HG03139 (cell line): ENCODE data around the gene RAB26.
"Not testable (repeated sequence)": the region's sequence is repeated elsewhere in the genome, so short reads cannot be mapped to it uniquely, and the experiment has no call there.

Source experiments
- ATAC-seq: cut with Tn5 transposase; IDR thresholded peaks from one replicate; pipeline ENCODE4 v1.9.1; 2021; ENCODE audit not compliant: unreplicated experiment

RAB26 gene, protein sequence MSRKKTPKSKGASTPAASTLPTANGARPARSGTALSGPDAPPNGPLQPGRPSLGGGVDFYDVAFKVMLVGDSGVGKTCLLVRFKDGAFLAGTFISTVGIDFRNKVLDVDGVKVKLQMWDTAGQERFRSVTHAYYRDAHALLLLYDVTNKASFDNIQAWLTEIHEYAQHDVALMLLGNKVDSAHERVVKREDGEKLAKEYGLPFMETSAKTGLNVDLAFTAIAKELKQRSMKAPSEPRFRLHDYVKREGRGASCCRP

DNA sequence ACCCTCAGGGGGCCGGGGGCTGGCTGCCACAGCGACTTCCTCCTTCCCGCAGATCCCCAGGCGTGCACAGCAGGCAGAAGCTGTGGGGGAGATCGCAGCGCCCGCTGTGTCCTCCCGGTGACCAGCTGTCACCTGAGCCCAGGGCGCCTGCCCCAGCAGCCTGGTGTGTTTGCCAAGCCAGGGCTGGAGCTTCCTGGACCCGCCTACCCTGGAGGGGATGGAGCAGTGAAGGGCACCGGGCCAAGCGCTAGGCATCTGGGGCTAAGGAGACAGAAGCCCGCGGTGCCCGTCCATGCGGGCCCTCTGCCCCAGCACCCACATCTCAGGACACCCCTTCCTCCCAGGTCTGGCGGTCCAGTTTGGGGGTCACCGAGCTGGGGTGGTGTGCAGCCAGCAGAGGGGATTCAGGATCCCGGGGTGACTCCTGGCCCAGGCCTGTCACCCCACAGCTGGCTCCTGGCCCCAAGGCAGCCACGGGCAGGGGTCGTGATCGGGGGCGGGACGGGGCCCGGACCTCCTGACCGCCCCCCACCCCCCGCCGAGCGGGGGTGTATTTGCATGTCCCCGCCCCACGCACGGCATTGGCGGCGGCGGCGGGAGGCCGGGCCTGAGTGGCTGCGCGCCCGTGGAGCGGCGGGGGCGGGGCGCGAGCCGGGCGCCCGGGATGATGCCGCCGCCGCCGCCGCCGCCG lies at the start of gene RAB26:
Gene RAB26 (plus strand): TSS at position 645 of the 691 bp plus-strand sequence. CDS start 159 bp downstream, outside the sequence.
- no peak for ATAC-seq

DNA sequence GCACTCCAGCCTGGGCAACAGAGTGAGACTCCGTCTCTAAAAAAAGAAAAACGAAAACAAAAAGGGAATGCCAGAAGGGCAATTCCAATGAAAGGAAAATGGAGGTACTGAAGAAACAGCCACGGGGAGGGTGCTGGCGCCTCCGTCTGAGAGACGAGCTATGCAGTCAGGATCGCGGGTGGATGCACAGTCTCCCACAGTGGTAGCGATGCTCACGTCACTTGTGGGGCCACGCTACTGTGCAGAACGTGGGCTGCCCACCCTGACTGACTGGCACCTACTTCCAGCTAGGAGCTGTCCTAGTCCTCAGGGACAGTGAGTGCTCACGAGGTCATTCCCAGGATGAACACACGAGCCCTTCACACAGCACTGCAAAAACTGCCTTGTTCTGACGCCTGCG lies 46.8 kb upstream of the RAB26 start:
- ATAC-seq: not testable (repeated sequence)

DNA sequence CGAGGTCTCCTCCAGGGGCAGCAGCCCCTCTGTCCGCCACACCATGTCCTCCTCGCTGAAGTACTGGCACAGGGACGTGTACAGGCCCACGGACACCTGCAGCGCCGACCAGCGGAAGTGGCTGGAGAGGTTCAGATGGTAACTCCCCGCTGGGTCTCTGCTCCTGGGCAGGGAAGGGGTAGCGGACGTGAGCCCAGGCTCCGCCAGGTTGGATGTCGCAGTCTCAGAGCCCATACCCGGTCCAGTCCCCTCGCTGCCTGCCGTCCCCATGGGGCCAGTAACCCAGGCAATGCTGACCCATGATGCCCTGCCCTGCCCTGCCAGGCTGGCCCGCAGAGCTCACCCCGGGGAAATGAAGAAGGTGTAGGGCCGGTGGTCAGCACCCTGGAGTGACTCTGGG lies 46.0 kb upstream of the RAB26 start:
- ATAC-seq: no peak

DNA sequence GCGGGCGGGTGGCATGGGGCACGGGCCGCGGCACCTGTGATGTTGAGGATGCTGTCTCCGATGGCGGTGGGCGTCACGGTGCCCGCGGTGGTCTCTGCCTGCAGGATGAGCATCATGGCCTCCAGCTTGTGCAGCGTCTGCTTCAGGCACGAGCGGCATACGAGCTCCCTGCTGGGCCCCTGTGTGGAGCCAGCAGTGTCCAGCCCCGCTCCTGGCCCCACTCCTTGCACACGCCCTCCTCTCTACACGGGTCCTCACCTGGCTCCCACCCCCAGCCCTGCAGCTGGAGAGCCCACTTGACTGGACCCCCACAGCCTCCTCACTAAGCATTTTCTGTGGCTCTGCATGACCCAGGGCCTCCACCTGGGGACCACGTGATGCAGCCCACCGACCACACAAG lies 44.0 kb upstream of the RAB26 start:
- not testable (repeated sequence) for ATAC-seq

DNA sequence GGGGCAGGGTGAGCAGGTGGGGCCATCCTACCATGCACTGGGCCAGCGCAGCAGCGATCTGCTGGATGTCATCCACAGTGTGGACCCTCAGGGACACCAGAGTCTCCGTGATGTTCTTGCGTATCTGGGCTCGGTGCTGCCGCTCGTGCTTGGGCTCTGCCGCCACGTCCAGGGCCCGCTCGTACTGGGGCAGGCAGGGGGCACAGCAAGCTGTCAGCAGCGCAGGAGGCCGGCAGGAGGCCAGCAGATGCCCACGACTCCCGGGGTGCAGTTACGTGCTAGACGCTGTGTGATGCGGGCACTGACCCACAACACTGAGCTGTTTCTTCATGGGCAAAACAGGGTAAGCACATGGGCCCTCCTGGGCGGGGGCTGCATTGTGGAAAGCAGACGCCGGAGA lies 43.1 kb upstream of the RAB26 start:
- not testable (repeated sequence) for ATAC-seq

DNA sequence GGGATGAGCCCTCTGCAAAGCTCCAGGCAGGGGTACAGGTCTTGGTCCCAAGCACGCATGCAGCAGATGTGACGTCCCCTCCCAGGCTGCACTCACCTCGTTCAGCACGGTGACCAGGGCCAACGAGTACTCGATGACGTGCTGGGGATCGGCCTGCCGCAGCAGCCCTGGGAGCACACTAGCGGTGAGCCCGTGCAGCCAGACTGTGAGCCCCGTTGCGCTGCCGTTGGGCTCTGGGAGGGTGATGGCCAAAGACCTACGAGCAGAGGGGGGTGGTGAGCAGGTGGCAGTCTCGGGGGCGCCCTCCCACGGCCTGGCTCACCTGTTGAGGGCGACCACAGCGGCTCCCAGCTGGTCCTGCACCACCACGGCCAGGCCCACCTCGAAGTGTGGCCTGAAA lies 42.7 kb upstream of the RAB26 start:
- not testable (repeated sequence) for ATAC-seq

DNA sequence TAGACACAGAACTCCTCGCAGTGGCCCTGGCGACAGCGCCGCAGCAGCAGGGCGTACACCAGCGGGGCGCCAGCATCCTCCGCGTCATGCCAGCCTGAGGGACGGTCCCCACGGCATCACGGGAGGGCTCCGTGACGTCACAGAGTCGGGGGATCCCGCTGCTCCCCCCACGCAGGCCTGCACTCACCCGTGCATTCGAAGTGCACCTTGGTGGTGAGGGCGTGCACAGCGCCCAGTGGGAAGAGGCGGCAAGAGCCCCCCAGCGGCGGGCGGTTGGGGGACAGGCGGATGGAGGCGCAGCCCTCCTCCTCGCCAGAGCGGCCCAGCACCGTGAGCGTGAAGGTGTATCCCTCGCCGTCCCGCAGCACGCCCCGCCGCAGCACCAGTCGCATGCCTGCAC lies 42.2 kb upstream of the RAB26 start:
- ATAC-seq: not testable (repeated sequence)

DNA sequence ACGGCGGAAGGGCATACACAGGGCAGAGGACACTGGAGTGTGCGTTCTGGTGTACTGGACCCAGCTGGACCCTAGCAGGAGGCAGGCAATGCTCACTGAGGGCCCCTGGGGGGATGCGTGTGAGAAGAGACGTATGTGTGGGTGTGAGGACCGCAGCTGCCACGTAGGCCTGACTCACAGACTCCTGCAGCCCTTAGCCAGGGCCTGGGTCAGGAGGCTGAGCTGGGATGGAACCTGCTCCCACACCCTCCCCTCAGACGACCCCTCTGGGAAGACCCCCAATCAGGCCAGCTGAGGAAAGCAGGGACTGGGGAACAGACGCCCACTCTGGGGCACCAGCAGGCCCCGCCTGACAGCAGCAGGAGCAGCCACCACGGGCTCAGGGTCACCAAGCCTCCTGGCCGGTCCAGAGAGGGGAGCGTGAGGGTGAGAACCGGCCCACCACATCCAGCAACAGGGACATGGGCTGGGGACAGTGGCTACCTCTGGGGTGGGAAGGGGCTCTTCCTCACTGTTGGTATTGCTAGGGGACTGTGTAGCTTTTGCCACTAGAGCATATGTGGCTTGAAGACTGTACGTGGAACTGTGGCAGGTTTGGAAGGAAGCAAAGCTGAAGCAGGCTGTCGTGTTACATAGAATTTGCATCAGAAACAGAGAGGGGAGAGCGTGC lies 41.2 kb upstream of the RAB26 start:
- ATAC-seq: not testable (repeated sequence)

DNA sequence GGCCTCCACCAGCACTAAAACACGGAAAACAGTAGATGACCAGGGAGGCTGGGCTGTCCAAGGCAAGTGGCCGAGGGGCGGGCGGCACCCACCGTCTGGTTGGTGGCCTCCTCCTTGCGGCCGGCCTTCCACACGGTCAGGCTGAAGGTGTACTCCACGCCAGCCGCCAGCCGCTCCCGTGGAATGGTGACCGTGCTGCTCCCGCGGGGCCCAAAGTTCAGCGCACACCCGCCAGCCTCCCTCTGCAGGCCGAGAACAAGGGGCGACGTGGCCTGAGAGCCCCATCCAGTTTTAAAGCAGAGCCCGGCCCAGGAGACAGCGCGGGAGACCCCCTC lies 40.7 kb upstream of the RAB26 start:
- not testable (repeated sequence) for ATAC-seq

DNA sequence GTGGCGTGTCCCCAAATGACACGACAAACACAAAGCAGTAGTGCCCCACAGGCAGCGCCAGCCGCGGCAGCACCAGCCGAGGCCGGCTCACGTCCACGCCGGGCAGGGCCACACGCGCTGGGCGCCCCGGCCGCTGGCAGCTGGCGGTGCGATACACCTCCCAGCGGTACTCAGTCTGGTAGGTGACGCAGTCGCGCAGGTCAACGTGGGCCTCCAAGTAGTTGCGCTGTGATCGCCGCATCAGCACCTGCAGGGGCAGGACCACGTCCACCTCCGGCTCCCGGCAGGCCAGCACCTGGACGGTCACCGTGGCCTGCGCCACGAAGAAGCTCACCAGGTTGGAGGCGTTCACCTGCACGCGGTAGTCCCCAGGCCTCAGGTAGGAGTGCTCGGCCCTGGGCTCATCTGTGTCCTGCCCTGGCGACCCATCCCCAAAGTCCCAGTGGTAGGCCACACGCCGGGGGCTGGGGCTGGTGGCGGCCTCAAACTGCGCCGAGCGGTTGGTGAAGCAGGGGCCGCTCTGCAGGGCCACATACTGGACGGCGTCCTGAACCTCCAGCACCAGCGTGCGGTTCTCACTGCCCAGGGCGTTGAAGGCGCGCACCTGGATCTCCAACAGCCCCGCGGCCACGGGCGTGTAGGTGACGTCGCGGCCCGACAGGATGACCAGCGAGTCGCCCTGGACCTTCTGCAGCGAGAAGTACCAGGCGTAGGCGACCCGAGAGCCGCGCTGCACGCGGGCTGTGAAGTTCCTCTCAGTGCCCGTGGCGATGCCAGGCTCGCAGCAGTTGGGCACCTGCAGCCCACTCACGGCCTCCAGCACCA lies 39.8 kb upstream of the RAB26 start:
- not testable (repeated sequence) for ATAC-seq

DNA sequence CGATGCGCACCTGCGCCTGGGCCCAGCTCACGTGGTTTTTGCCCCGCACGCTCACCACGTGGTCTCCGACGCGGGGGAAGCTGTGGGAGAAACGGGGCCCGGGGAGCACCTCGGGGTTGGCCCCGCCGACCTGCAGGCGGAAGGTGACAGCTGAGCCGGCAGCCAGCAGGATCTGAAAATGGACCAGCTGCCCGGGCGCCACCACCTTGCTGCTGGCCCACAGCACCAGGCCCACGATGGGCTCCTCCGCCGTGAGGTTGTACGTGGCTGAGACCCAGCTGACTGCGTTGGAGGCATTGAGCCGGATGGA lies 39.2 kb upstream of the RAB26 start:
- ATAC-seq: not testable (repeated sequence)

DNA sequence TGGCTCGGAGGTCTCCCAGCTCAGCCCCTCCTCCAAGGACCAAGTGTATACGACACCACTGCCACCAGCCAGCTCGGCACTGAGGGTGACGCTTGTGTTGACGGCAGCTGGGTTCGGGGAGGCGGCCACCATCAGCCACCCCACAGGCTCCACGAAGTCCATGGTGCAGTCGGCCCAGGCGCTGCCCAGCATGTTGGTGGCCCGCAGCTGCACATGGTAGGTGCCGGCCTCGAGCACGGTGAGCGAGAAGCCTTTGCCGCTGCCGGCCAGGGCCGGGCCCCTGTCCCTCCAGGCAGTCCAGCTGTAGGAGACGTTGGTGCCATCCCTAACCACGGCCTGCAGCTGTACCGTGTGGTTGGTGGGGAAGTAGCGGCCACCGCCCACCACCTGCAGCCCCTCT lies 38.6 kb upstream of the RAB26 start:
- ATAC-seq: not testable (repeated sequence)

DNA sequence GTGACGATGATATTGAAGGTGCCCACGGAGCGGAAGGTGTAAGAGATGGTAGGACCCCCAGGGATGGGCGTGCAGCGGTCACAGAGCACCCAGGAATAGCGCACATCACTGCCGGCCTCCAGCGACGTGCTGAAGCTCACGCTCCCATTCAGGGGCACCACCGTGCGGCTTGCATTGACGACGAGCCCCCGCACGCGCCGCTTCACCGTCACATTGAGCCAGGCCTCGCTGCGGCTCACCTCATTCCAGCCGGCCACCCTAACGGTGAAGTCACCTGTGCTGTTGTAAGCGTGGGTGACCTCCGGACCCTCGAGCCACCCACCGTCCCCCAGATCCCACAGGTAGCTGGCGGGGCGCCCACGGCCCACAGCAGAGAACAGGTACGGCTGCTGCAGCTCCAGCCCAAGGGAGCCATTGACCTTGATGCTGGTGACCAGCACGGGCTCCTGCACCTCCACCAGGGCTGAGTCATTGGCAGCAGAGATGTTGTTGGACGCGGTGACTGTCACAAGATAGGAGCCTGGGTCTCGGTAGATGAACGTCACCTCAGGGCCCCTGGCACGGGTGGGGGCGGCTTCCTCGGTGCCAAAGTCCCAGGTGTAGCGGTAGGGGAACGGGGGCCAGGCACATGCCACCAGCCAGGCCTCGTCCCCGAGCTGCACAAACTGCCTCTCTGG lies 38.0 kb upstream of the RAB26 start:
- not testable (repeated sequence) for ATAC-seq

DNA sequence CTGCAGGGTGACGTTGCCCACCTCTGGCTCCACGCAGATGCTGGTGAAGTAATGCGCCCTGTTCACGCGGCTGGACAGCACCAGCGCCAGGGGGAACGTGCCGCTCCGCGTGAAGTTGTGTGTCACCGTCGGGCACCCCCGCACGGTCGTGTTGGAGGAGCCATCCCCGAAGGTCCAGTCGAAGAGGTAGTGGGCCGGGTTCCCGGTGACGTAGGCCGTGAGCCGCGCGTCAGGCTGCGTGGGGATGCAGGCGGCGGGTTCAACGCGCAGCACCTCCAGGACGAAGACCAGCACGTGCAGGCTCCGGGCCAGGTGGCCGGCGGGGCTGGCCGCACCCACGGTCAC lies 37.4 kb upstream of the RAB26 start:
- not testable (repeated sequence) for ATAC-seq

DNA sequence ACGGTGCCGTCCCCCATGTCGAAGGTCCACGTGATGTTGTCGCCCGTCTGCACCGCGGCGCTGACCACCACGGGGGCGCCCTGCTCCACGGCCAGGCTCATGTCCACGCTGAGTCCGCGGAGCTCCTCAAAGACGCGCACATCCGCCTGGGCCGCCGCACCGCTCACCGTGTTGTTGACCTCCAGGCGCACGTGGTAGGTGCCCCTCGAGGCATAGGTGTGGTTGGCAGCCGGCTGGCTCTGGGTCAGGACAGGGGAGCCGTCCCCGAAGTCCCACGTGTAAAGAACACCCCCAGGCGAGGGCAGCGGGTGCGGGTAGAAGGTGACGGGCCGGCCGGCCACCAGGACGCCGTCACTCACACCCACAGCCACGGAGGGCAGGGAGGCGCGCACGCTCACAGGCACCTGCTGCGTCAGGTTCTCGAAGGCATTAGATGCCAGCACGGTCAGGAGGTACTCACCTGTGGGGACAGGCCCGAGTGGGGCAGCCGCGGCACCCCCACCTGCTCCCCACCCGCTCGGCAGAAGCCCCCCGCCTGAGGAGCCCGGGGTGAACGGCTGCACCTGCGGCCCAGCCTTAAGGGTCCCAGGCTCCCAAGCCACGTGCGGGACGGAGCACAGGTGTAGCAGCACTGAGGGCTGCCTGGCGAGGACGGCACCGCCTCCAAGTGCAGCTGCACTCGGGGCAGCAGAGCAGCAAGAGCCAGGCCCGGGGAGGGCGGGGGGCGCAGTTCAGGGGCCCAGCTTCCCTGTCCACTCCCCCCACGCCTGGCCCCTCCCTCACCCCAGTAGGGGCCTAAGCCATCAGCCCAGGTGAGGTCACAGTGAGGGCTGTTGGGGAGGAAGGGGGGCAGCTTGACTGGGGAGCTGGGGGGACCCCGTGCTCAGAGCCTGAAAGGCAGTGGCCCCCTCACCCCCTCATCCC lies 36.8 kb upstream of the RAB26 start:
- not testable (repeated sequence) for ATAC-seq

DNA sequence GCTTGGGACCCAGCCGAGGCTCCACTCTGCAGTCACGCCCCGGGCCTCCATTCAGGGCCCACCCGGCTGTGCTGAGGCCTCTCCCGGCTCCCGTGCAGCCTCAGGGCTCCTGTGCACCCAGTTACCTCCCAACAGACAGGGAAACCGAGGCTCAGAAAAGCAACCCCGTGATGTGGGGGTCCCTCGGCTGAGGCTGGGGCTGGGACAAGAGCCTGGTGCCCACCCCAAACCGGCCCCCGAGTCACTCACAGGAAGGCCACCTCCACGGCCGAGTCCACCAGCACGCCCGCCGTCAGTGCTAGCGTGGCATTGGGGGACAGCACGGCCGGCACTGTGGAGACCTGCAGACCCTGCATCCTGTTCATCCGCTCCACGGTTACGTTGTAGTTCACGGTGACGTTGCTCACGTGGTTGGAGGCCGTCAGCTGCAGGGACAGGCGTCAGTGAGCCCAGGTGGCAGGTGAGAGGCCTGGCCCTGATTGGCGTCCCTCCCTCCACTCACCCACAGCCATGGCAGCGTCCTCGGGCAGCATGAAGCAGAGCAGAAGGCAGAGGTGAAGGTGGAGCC lies 35.8 kb upstream of the RAB26 start:
- not testable (repeated sequence) for ATAC-seq

DNA sequence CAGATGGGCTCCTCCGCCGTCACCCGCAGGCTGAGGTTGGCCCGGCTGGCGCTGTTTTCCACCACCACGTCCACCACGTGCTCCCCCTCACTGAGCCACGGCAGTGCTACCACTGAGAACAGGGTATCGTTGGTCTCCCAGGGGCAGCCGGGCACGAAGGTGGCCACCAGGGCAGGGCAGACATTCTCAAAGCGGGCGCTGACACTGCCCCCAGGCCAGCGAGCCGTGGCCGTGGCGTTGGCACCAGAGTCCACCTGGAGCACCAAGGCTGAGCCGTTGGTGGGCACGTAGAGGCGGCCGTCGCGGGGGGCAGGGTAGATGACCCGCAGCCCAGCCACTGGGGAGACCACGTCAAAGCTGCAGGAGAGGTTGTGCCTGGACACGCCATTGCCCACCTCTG lies 34.2 kb upstream of the RAB26 start:
- ATAC-seq: not testable (repeated sequence)

DNA sequence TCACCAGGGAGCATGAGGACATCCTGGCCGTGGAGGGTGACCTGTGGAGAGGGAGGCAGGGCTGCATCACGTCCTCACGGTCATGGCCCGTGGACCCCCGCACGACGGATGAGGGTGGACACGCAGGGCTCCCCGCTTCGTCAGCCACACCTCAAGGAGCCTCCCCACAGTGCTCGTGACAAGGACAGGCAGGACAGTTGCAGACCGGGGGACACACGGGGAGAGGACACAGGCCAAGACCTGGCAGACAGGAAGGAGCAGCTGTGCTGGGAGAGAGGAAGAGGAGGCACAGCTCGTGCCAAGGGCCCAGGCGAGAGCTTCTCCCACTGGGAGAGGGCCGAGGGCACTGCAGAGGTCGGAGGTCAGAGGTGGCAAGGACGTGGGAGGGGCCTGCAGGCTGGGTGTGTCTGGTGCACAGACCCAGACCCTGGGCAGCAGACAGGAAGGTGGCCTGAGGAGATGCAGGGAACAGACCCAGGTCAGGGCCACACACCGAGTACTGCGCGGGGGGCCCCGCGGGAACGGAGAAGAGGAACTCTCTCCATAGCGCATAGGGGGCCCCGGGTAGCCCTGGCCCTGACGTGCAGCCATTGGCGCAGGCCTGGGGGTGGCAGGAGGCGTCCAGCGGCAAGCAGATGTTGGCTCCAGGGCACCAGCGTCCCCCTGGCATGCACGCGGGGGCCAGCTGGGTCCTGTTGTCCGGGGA lies 33.4 kb upstream of the RAB26 start:
- ATAC-seq: not testable (repeated sequence)

DNA sequence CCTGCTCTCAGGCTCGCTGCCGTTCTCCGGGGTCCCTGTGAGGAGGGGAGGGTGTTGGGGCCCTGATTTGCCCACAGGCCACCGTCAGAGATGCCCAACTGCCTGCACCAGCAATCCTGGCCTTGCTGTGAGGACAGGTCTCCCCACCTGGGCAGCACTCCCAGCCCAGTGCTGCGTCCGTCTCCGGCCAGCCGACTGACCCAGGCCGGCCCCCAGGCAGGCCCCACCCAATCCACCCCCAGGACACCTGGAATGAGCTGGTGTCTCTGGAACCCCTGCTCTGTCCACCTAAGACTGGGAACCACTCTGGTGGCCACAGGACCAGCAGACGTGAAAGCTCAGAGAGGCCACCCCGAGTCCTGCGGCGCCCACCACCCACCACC lies 32.8 kb upstream of the RAB26 start:
- no peak for ATAC-seq
